Suppressor macrophage treated with lipopolysaccharide for 1 hour (primary cell): Measurements from ENCODE around the gene ZDHHC8.

Experiments
- DNase-seq, 3 donors: peaks; one replicate each; pipeline ENCODE4 v3.0.0-alpha.2; 2020 to 2022

The ZDHHC8 gene

GRCh38 chr22:20131597-20131858, at the start of gene ZDHHC8:
Gene ZDHHC8 (plus strand): TSS chr22:20131804. CDS start chr22:20131948, 144 bp downstream.
- DNase-seq: peak in 2 of 3 donors; percentile 51 to 69

- no peak for DNase-seq
Observed at GRCh38 chr22:20083157-20083890, 48.3 kb upstream of the ZDHHC8 start.

- no peak for DNase-seq
Observed at GRCh38 chr22:20083891-20084546, 47.6 kb upstream of the ZDHHC8 start.

GRCh38 chr22:20084547-20085413, 46.8 kb upstream of the ZDHHC8 start:
- peak in 2 of 3 donors; percentile 12 to 14 for DNase-seq

- no peak for DNase-seq
Observed at GRCh38 chr22:20085651-20086050, 46.0 kb upstream of the ZDHHC8 start.

- no peak for DNase-seq
Observed at GRCh38 chr22:20086101-20086599, 45.5 kb upstream of the ZDHHC8 start.

- no peak for DNase-seq
Observed at GRCh38 chr22:20086763-20087162, 44.8 kb upstream of the ZDHHC8 start.

GRCh38 chr22:20087319-20088262, 44.0 kb upstream of the ZDHHC8 start:
- DNase-seq: no peak

GRCh38 chr22:20088263-20088648, 43.3 kb upstream of the ZDHHC8 start:
- no peak for DNase-seq

- DNase-seq: no peak
Observed at GRCh38 chr22:20089226-20089976, 42.2 kb upstream of the ZDHHC8 start.

GRCh38 chr22:20089977-20090729, 41.5 kb upstream of the ZDHHC8 start:
- DNase-seq: peak; percentile 22 to 43 (median 34)

GRCh38 chr22:20090730-20091240, 40.8 kb upstream of the ZDHHC8 start:
- DNase-seq: peak in 2 of 3 donors; percentile 5 to 27

GRCh38 chr22:20091690-20092476, 39.7 kb upstream of the ZDHHC8 start:
- DNase-seq: no peak

GRCh38 chr22:20092477-20092854, 39.1 kb upstream of the ZDHHC8 start:
- DNase-seq: no peak

- DNase-seq: no peak
Observed at GRCh38 chr22:20093418-20094196, 38.0 kb upstream of the ZDHHC8 start.

- DNase-seq: no peak
Observed at GRCh38 chr22:20094197-20094807, 37.3 kb upstream of the ZDHHC8 start.

GRCh38 chr22:20095521-20095920, 36.1 kb upstream of the ZDHHC8 start:
- no peak for DNase-seq
